22Rv1 (cell line): ENCODE data around the gene ZRANB3.
"Not testable (repeated sequence)": the region's sequence is repeated elsewhere in the genome, so short reads cannot be mapped to it uniquely, and the experiment has no call there.

ENCODE experiments used
- H3K27ac ChIP-seq: fragments of 450-650 bp; 2 replicates; pipeline ENCODE4 v1.5.1; 2017
- ZFX ChIP-seq: fragments of 450-650 bp; IDR thresholded peaks from 2 replicates; pipeline ENCODE4 v1.6.1; 2017; ENCODE audit warnings: antibody characterized with exemption, borderline replicate concordance
- TF ChIP-seq, protein P1 (sequence below): fragments of 450-650 bp; IDR thresholded peaks from 2 replicates; pipeline ENCODE4 v1.5.1; 2017; ENCODE audit warnings: mild to moderate bottlenecking

Gene ZRANB3

DNA sequence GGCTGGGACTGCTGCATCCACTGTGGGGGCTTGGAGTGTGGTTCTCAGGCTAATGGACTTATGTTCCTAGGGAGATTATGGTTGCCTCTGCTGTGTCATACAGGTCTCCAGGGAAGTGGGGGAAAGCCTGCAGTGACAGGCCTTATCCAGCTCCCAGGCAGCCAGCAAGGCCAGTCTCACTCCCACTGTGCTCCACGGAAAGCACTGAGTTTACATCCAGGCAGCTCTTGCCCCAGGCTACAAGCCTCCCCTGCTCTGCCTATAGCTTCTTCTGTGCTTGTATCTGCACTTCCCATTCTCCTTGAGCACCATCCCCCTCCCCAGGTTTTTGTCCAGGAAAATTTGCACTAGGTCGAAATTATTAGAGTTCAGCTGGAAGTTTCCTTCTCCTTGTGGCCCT lies 231.9 kb downstream of the ZRANB3 start:
- H3K27ac ChIP-seq: no peak overlapping the region
- TF ChIP-seq ZFX: no peak
- TF ChIP-seq, protein P1, sequence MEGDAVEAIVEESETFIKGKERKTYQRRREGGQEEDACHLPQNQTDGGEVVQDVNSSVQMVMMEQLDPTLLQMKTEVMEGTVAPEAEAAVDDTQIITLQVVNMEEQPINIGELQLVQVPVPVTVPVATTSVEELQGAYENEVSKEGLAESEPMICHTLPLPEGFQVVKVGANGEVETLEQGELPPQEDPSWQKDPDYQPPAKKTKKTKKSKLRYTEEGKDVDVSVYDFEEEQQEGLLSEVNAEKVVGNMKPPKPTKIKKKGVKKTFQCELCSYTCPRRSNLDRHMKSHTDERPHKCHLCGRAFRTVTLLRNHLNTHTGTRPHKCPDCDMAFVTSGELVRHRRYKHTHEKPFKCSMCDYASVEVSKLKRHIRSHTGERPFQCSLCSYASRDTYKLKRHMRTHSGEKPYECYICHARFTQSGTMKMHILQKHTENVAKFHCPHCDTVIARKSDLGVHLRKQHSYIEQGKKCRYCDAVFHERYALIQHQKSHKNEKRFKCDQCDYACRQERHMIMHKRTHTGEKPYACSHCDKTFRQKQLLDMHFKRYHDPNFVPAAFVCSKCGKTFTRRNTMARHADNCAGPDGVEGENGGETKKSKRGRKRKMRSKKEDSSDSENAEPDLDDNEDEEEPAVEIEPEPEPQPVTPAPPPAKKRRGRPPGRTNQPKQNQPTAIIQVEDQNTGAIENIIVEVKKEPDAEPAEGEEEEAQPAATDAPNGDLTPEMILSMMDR: no peak

DNA sequence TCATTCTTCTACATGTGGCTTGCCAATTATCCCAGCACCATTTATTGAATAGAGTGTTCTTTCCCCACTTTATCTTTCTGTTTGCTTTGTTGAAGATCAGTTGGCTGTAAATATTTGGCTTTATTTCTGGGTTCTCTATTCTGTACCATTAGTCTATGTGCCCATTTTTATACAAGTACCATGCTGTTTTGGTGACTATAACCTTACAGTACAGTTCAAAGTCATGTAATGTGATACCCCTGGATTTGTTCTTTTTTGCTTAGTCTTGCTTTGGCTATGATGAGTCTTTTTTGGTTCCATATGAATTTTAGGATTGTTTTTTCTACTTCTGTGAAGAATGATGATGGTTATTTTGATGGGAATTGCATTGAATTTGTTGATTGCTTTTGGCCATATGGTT lies 243.9 kb downstream of the ZRANB3 start:
- H3K27ac ChIP-seq: not testable (repeated sequence)

DNA sequence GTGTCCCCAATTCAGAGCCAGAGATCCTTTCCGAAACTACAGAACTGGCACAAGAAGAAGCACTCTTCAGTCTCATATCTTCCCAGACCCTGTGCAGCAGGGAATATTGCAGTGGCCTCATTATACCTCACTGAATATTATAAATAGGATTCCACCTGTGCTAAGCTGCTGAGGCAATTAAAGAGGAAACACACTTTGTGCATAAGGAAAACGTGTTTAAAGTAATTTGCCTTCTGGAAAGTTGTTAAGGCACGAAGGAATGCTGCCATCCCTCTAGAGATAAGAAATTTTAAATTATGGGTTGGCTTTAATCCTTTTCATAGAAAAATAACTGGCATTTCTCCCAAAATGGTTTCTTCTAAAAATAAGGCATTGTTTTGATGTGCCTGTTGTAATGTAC lies 245.6 kb downstream of the ZRANB3 start:
- TF ChIP-seq, protein P1: no peak
- no peak for TF ChIP-seq ZFX

DNA sequence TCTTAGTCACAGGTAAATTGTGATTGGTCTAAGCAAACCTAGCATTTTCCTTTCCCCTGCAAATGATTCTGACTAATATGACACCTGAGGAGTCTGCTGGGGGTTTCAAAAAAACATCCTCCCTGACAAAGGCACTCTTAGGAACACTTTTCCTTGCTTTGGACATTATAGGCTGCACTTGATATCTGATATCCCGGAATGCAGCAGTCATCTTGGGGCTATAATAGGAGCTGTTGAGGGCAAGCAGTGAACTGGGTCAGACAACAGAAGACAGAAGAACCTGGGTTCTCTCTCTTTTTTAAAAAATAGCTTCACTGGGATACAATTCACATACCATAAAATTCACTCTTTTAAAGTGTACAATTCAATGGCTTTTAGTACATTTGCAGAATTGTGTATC lies 249.6 kb downstream of the ZRANB3 start:
- no peak overlapping the region for H3K27ac ChIP-seq
- TF ChIP-seq, protein P1: no peak

More for the DNA sequence above, 245.6 kb downstream of the ZRANB3 start:
- no peak overlapping the region for H3K27ac ChIP-seq

DNA sequence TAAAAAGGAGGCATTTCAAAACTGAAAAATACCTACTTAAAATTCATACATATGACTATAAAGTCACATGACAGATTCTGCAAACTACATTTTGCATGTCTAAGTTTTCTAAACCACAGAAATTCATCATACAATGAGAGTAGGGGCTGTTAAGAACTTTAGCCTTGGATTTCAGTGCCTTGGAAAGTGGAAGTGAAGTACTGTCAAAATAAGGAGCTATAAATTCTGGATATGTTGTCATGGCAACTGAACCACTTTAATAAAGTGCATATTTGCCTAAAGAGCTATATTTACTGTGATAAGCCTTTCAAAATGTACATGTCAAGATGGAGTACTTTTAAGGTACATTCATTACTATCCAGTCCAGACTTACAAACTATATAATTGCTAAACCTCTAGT lies 251.8 kb downstream of the ZRANB3 start:
- TF ChIP-seq ZFX: no peak
- TF ChIP-seq, protein P1: no peak
- no peak overlapping the region for H3K27ac ChIP-seq

DNA sequence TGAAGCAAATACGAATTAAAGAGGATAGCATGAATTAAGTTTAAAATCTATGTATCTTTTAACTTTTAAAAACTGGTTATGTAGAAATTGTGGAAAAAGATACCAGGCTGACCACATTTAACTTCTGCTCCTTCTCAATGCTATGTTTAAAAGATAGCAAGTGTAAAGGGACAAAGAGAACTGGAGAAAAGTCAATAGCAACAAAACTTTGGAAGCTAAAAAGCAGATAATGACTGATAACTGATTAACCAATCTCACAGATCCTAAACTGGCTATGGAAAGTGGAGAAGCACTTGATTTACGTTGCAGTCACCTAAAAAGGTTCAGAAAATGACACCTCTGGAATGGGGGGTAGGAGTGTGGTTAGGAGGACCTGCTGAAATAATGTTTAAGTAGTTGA lies 254.5 kb downstream of the ZRANB3 start:
- TF ChIP-seq, protein P1: no peak
- no peak for TF ChIP-seq ZFX
- no peak overlapping the region for H3K27ac ChIP-seq

DNA sequence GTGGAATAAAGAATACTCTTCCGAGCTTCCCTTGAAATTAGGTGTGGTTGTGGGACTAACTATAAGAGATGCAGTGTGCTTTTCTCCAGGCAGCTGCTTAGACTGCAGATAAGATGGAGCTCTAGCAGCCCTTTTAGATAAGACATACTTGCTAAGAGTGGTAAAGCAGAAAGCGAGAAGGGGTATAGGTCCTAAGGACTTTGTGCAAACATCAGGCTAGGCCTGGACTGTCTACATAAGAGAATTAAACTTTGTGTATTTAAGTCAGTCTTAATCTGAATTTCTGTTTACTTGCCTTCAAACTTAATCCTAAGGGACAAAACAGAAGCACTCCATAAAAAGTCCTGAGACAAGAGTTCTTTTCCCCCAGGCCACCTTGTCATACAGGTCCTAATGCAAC lies 260.0 kb downstream of the ZRANB3 start:
- no peak for TF ChIP-seq ZFX
- TF ChIP-seq, protein P1: no peak

DNA sequence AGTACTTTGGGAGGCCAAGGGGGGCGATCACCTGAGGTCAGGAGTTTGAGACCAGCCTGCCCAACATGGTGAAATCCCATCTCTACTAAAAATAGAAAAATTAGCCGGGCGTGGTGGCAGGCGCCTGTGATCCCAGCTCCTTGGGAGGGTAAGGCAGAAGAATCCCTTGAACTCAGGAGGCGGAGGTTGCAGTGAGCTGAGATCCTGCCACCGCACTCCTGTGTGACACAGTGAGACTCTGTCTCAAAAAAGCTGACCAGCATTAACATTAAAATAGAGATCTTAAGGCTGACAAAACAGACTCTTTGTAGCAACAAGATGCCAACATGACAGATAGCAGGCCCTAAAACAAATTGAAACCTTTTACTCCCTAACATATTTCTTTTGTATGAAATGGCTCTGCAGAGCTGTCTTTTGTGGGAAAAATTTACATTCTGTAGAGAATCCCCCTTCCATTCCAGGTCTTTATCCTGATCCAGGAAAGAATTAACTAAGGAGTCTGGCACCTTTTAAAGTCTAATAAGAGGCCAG lies 265.0 kb downstream of the ZRANB3 start:
- no peak for TF ChIP-seq ZFX
- TF ChIP-seq, protein P1: no peak
- H3K27ac ChIP-seq: no peak overlapping the region

More for the DNA sequence above, 260.0 kb downstream of the ZRANB3 start:
- H3K27ac ChIP-seq: no peak overlapping the region
